ENCODE measurements around the gene PRPH. TPM values are rescaled to one million over a fixed set of nuclear protein-coding genes. Genes with fewer than 3 reads are reported as not detected.

PRPH gene
- total and polyA plus RNA-seq, 9 of the 15 experiments (the other 6 are each of a cell fraction or from before 2014, with no cell fraction given): 0.27 to 1.9 (median 1.3) TPM; not detected in 1

GRCh38 chr12:49304161-49304560 lies 9.2 kb downstream of the PRPH start (continued):
- TF ChIP-seq ATF3 (IDR thresholded peaks at IDR 0.05): peak; percentile 61
- TF ChIP-seq ATF3 (CRISPR knock-in tag; conservative IDR thresholded peaks at IDR 0.05): no peak
- TF ChIP-seq CTCF (IDR thresholded peaks at IDR 0.05 in 2 of 3, conservative IDR thresholded peaks at IDR 0.05 in 1 of 3; ENCODE audit: insufficient read depth in 2 of 3, low read depth in 1 of 3, low read length in 3 of 3): 0 out of 6 replicates have a peak, but pooled peaks of 1 of the 3 experiments have one; percentile 6
- TF ChIP-seq ZNF175 (CRISPR knock-in tag; IDR thresholded peaks at IDR 0.05; ENCODE audit: low read depth): peak; percentile 34; the same call in 1 of the 2 replicates

- DNase-seq (ENCODE audit: extremely low read depth in 1 of 4, low spot score in 3 of 4): peak in 1 of 4 experiments; percentile 2
- POLR2A ChIA-PET: interaction anchor here (0.5 to 3.9 kb wide), 4 partner anchors 9 to 175 kb away, joined by 4 to 21 read pairs (median 5); partner anchors contain the start of genes TROAP and TUBA1B
- H3K36me3 ChIP-seq (ENCODE audit: control insufficient read depth, insufficient read depth, low read length): no peaks in the 10 kb centered on the region
- CTCF ChIA-PET (ENCODE audit: low intra/inter-chr PET ratio): no interaction called here
- no peaks in the 10 kb centered on the region for H4K20me1 ChIP-seq (replicated peaks; ENCODE audit: control insufficient read depth, insufficient read depth, low read length)
- 20% methylated on average over 6 of the region's 6 CpGs for WGBS (ENCODE audit: insufficient coverage, low coverage, missing lambda C conversion rate)
- H3K4me1 ChIP-seq (replicated peaks in 1 of 2; ENCODE audit: control insufficient read depth in 2 of 2, insufficient read depth in 2 of 2, low read length in 2 of 2): peaks cover 17 to 23% of the 10 kb centered on the region in 2 experiments; a peak in 4 of 5 replicates
- H3K9me1 ChIP-seq (ENCODE audit: control insufficient read depth, insufficient read depth, low read length): no peaks in the 10 kb centered on the region
- intact Hi-C loops (cut with micrococcal nuclease) (no loop called here), in situ Hi-C loops (cut with MboI) (no loop called here)
- peak; percentile 31; the same call in 1 of the 3 replicates for ATAC-seq
- peak; percentile 59 for FAIRE-seq
- H3K4me3 ChIP-seq: no peak overlapping the region
- H3K27ac ChIP-seq (ENCODE audit: extremely low read depth, low read depth, low read length): 0 out of 3 replicates have a peak overlapping the region, but pooled peaks have one; percentile 1
- no TSS peak for BruUV-seq (replicated peaks)
- H3K4me2 ChIP-seq (ENCODE audit: insufficient read depth, low read length): peak overlapping the region; percentile 2; the same call in 1 of the 2 replicates
- no peaks in the 10 kb centered on the region for H3K9me3 ChIP-seq (replicated peaks; ENCODE audit: control insufficient read depth, insufficient read depth, low read depth, low read length)
- peak overlapping the region; percentile 91 for H2AFZ ChIP-seq (ENCODE audit: low read depth, low read length)
- H3K9ac ChIP-seq (ENCODE audit: insufficient read depth in 1 of 2, low read depth in 2 of 2, low read length in 2 of 2): no peak overlapping the region; a peak in 1 of 4 replicates
- H3K79me2 ChIP-seq (ENCODE audit: control insufficient read depth, insufficient read depth, low read length): no peaks in the 10 kb centered on the region
- no peaks in the 10 kb centered on the region for H3K27me3 ChIP-seq (ENCODE audit: control insufficient read depth in 2 of 2, insufficient read depth in 2 of 2, low read length in 2 of 2)
- TF ChIP-seq DPF2 (IDR thresholded peaks at IDR 0.05) (peak; percentile 22; the same call in 1 of the 2 replicates), AFF1 (IDR thresholded peaks at IDR 0.05; ENCODE audit: low read depth in 1 of 2, partially characterized antibody in 2 of 2) (no peak), PKNOX1 (IDR thresholded peaks at IDR 0.05) (peak; percentile 41; the same call in 1 of the 2 replicates), GMEB1 (CRISPR knock-in tag; IDR thresholded peaks at IDR 0.05) (no peak)
Measured at GRCh38 chr12:49305762-49306510, 11.0 kb downstream of the PRPH start.

Data from K562 (cell line).